ENCODE measurements around the gene P2RX4. TPM values are rescaled to one million over a fixed set of nuclear protein-coding genes. Genes with fewer than 3 reads are reported as not detected.
"Not testable (repeated sequence)": the region's sequence is repeated elsewhere in the genome, so short reads cannot be mapped to it uniquely, and the experiment has no call there.

Gene P2RX4
- total RNA-seq, 2 experiments from 2014 or later, result 117 to 125 TPM

GRCh38 chr12:121196902-121197301, 13.0 kb upstream of the P2RX4 start:
- Mint-ChIP-seq H3K27ac (peak overlapping the region; percentile 2), H3K36me3 (ENCODE audit: low read depth) (no peaks in the 10 kb centered on the region)
- CTCF ChIA-PET, result interaction anchor here (1.3 kb wide), 1 partner anchor 28 kb away, joined by 3 read pairs; no protein-coding TSS in a partner anchor

GRCh38 chr12:121198949-121199348, 11.0 kb upstream of the P2RX4 start:
- Mint-ChIP-seq H3K4me1 (peaks cover 16% of the 10 kb centered on the region), H3K9me3 (no peaks in the 10 kb centered on the region), H3K27ac (no peak overlapping the region), H3K4me3 (no peak overlapping the region), H3K36me3 (ENCODE audit: low read depth) (no peaks in the 10 kb centered on the region), H3K27me3 (no peaks in the 10 kb centered on the region)
- CTCF ChIA-PET, result interaction anchor here (0.7 to 1.6 kb wide), 3 partner anchors 31 to 387 kb away, joined by 3 to 5 read pairs (median 4); partner anchors contain the start of gene P2RX7
- POLR2A ChIA-PET, result interaction anchor here (1.2 to 2.1 kb wide), 2 partner anchors 9 to 161 kb away, joined by 3 to 4 read pairs; no protein-coding TSS in a partner anchor
- no peak for DNase-seq

More at GRCh38 chr12:121196902-121197301, 13.0 kb upstream of the P2RX4 start:
- H3K4me3 Mint-ChIP-seq, result no peak overlapping the region
- peaks cover 16% of the 10 kb centered on the region for H3K4me1 Mint-ChIP-seq
- H3K27me3 Mint-ChIP-seq, result no peaks in the 10 kb centered on the region
- no peak for DNase-seq
- no peaks in the 10 kb centered on the region for H3K9me3 Mint-ChIP-seq
- POLR2A ChIA-PET, result no interaction called here

- H3K4me1 Mint-ChIP-seq, result peaks cover 25% of the 10 kb centered on the region
- H3K27me3 Mint-ChIP-seq; H3K4me3 Mint-ChIP-seq; POLR2A ChIA-PET; H3K36me3 Mint-ChIP-seq (ENCODE audit: low read depth); H3K9me3 Mint-ChIP-seq; CTCF ChIA-PET; DNase-seq; H3K27ac Mint-ChIP-seq: not testable (repeated sequence)
Measured at GRCh38 chr12:121201140-121201539, 8.8 kb upstream of the P2RX4 start.

GRCh38 chr12:121202407-121203355, 7.2 kb upstream of the P2RX4 start:
- no peak overlapping the region for H3K27ac Mint-ChIP-seq
- ChIA-PET POLR2A (no interaction called here), CTCF (no interaction called here)
- H3K9me3 Mint-ChIP-seq, result peaks cover 3% of the 10 kb centered on the region
- H3K4me3 Mint-ChIP-seq, result no peak overlapping the region
- DNase-seq, result no peak
- H3K27me3 Mint-ChIP-seq, result peaks cover 3% of the 10 kb centered on the region
- peaks cover 18% of the 10 kb centered on the region for H3K4me1 Mint-ChIP-seq
- peaks cover 3% of the 10 kb centered on the region for H3K36me3 Mint-ChIP-seq (ENCODE audit: low read depth)

GRCh38 chr12:121203482-121203881, 6.4 kb upstream of the P2RX4 start:
- Mint-ChIP-seq H3K27ac (no peak overlapping the region), H3K27me3 (peaks cover 3% of the 10 kb centered on the region), H3K36me3 (ENCODE audit: low read depth) (peaks cover 3% of the 10 kb centered on the region), H3K4me1 (peaks cover 17% of the 10 kb centered on the region), H3K4me3 (no peak overlapping the region), H3K9me3 (peaks cover 3% of the 10 kb centered on the region)
- DNase-seq, result no peak
- ChIA-PET CTCF (no interaction called here), POLR2A (no interaction called here)

- no peak overlapping the region for H3K27ac Mint-ChIP-seq
- H3K4me3 Mint-ChIP-seq, result no peak overlapping the region
- H3K27me3 Mint-ChIP-seq, result peaks cover 3% of the 10 kb centered on the region
- peaks cover 4% of the 10 kb centered on the region for H3K36me3 Mint-ChIP-seq (ENCODE audit: low read depth)
- H3K9me3 Mint-ChIP-seq, result peaks cover 3% of the 10 kb centered on the region
- POLR2A ChIA-PET, result interaction anchor here (1.1 kb wide), 1 partner anchor 73 kb away, joined by 3 read pairs; the partner anchor contains the start of gene P2RX7
- H3K4me1 Mint-ChIP-seq, result peaks cover 27% of the 10 kb centered on the region
- DNase-seq, result no peak
- CTCF ChIA-PET, result interaction anchor here (1.5 to 1.8 kb wide), 3 partner anchors 19 to 145 kb away, joined by 4 to 5 read pairs (median 5); no protein-coding TSS in a partner anchor
Measured at GRCh38 chr12:121205491-121205890, 4.4 kb upstream of the P2RX4 start.

- POLR2A ChIA-PET, result interaction anchor here (0.9 to 8.6 kb wide), 4 partner anchors 10 to 64 kb away, joined by 3 to 177 read pairs (median 4); no protein-coding TSS in a partner anchor
- DNase-seq, CTCF ChIA-PET, H3K27me3 Mint-ChIP-seq, H3K9me3 Mint-ChIP-seq: not testable (repeated sequence)
- H3K36me3 Mint-ChIP-seq (ENCODE audit: low read depth), result peaks cover 30% of the 10 kb centered on the region
- H3K4me1 Mint-ChIP-seq, result peaks cover 48% of the 10 kb centered on the region
- peak overlapping the region; percentile 88 for H3K27ac Mint-ChIP-seq
- H3K4me3 Mint-ChIP-seq, result peak overlapping the region; percentile 83
Measured at GRCh38 chr12:121208571-121208970, 1.4 kb upstream of the P2RX4 start.

- Mint-ChIP-seq H3K36me3 (ENCODE audit: low read depth) (peaks cover 33% of the 10 kb centered on the region), H3K4me1 (peaks cover 50% of the 10 kb centered on the region), H3K27ac (peak overlapping the region; percentile 88), H3K9me3 (peaks cover 3% of the 10 kb centered on the region), H3K4me3 (peak overlapping the region; percentile 83), H3K27me3 (peaks cover 3% of the 10 kb centered on the region)
- no peak for DNase-seq
- POLR2A ChIA-PET, result interaction anchor here (0.9 to 8.6 kb wide), 3 partner anchors 11 to 65 kb away, joined by 3 to 177 read pairs (median 5); no protein-coding TSS in a partner anchor
- CTCF ChIA-PET, result no interaction called here
Measured at GRCh38 chr12:121209221-121209620, 708 bp upstream of the P2RX4 start.

- H3K9me3 Mint-ChIP-seq, result no peaks in the 10 kb centered on the region
- DNase-seq, result no peak
- ChIA-PET CTCF (no interaction called here), POLR2A (interaction anchor here (0.7 to 8.6 kb wide), 2 partner anchors 11 to 84 kb away, joined by 4 to 177 read pairs; no protein-coding TSS in a partner anchor)
- H3K27ac Mint-ChIP-seq, result peak overlapping the region; percentile 82
- no peaks in the 10 kb centered on the region for H3K27me3 Mint-ChIP-seq
- H3K4me3 Mint-ChIP-seq, result peak overlapping the region; percentile 54
- peaks cover 63% of the 10 kb centered on the region for H3K36me3 Mint-ChIP-seq (ENCODE audit: low read depth)
- peaks cover 70% of the 10 kb centered on the region for H3K4me1 Mint-ChIP-seq
Measured at GRCh38 chr12:121212875-121213274, 2.9 kb downstream of the P2RX4 start.

- H3K4me3 Mint-ChIP-seq, result peak overlapping the region; percentile 49
- H3K36me3 Mint-ChIP-seq (ENCODE audit: low read depth), result peaks cover 77% of the 10 kb centered on the region
- ChIA-PET POLR2A (interaction anchor here (0.6 to 8.6 kb wide), 8 partner anchors 10 to 688 kb away, joined by 3 to 177 read pairs (median 4); partner anchors contain the start of gene P2RX7), CTCF (interaction anchor here (1.0 to 2.5 kb wide), 4 partner anchors 10 to 1013 kb away, joined by 3 to 21 read pairs (median 3); partner anchors contain the start of gene RPLP0)
- H3K4me1 Mint-ChIP-seq, result peaks cover 65% of the 10 kb centered on the region
- H3K27ac Mint-ChIP-seq, result peak overlapping the region; percentile 82
- no peaks in the 10 kb centered on the region for H3K9me3 Mint-ChIP-seq
- no peaks in the 10 kb centered on the region for H3K27me3 Mint-ChIP-seq
- DNase-seq, result peak; percentile 50
Measured at GRCh38 chr12:121214166-121214777, 4.3 kb downstream of the P2RX4 start.

- peak; percentile 34 for DNase-seq
- peaks cover 86% of the 10 kb centered on the region for H3K36me3 Mint-ChIP-seq (ENCODE audit: low read depth)
- CTCF ChIA-PET, result interaction anchor here (1.2 to 2.5 kb wide), 4 partner anchors 9 to 155 kb away, joined by 3 to 21 read pairs (median 4); no protein-coding TSS in a partner anchor
- H3K4me3 Mint-ChIP-seq, result peak overlapping the region; percentile 49
- no peaks in the 10 kb centered on the region for H3K27me3 Mint-ChIP-seq
- peaks cover 71% of the 10 kb centered on the region for H3K4me1 Mint-ChIP-seq
- no peaks in the 10 kb centered on the region for H3K9me3 Mint-ChIP-seq
- POLR2A ChIA-PET, result interaction anchor here (1.6 to 8.6 kb wide), 3 partner anchors 9 to 83 kb away, joined by 7 to 177 read pairs (median 7); partner anchors contain the start of gene P2RX7
- H3K27ac Mint-ChIP-seq, result peak overlapping the region; percentile 82
Measured at GRCh38 chr12:121214855-121215745, 5.2 kb downstream of the P2RX4 start.

- no peak overlapping the region for H3K4me3 Mint-ChIP-seq
- ChIA-PET CTCF (interaction anchor here (0.6 to 1.2 kb wide), 2 partner anchors 14 to 16 kb away, joined by 3 to 6 read pairs; no protein-coding TSS in a partner anchor), POLR2A (interaction anchor here (1.0 to 8.6 kb wide), 3 partner anchors 8 to 23 kb away, joined by 4 to 177 read pairs (median 7); no protein-coding TSS in a partner anchor)
- H3K9me3 Mint-ChIP-seq, result no peaks in the 10 kb centered on the region
- H3K27ac Mint-ChIP-seq, result peak overlapping the region; percentile 82
- peaks cover 77% of the 10 kb centered on the region for H3K4me1 Mint-ChIP-seq
- H3K27me3 Mint-ChIP-seq, result no peaks in the 10 kb centered on the region
- no peak for DNase-seq
- H3K36me3 Mint-ChIP-seq (ENCODE audit: low read depth), result peaks cover 87% of the 10 kb centered on the region
Measured at GRCh38 chr12:121216102-121216501, 6.2 kb downstream of the P2RX4 start.
